ENCODE results near the gene CBX1. TPM values are rescaled to one million over a fixed set of nuclear protein-coding genes. Genes with fewer than 3 reads are reported as not detected.
A peak's percentile ranks its signal among the peaks of the same experiment; 100 is the strongest.

The CBX1 gene
- total RNA-seq, 1 donor from 2014 or later: 33.0 TPM

- H3K9me3 ChIP-seq (replicated peaks): no peaks in the 10 kb centered on the region
- intact Hi-C loops (cut with micrococcal nuclease): no loop called here
- no peaks in the 10 kb centered on the region for H3K36me3 ChIP-seq
- TF ChIP-seq, protein P1, sequence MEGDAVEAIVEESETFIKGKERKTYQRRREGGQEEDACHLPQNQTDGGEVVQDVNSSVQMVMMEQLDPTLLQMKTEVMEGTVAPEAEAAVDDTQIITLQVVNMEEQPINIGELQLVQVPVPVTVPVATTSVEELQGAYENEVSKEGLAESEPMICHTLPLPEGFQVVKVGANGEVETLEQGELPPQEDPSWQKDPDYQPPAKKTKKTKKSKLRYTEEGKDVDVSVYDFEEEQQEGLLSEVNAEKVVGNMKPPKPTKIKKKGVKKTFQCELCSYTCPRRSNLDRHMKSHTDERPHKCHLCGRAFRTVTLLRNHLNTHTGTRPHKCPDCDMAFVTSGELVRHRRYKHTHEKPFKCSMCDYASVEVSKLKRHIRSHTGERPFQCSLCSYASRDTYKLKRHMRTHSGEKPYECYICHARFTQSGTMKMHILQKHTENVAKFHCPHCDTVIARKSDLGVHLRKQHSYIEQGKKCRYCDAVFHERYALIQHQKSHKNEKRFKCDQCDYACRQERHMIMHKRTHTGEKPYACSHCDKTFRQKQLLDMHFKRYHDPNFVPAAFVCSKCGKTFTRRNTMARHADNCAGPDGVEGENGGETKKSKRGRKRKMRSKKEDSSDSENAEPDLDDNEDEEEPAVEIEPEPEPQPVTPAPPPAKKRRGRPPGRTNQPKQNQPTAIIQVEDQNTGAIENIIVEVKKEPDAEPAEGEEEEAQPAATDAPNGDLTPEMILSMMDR (IDR thresholded peaks at IDR 0.05; ENCODE audit: borderline replicate concordance): peak; percentile 51
- H3K27me3 ChIP-seq (ENCODE audit: low read depth): peaks cover 37% of the 10 kb centered on the region
- peak overlapping the region; percentile 90 for H3K27ac ChIP-seq (replicated peaks)
- H3K4me1 ChIP-seq: peaks cover 50% of the 10 kb centered on the region
- peak; percentile 85 for DNase-seq
- peak overlapping the region; percentile 67 for H3K4me3 ChIP-seq
Measured at GRCh38 chr17:48023400-48024148, 77.7 kb downstream of the CBX1 start.

DNA sequence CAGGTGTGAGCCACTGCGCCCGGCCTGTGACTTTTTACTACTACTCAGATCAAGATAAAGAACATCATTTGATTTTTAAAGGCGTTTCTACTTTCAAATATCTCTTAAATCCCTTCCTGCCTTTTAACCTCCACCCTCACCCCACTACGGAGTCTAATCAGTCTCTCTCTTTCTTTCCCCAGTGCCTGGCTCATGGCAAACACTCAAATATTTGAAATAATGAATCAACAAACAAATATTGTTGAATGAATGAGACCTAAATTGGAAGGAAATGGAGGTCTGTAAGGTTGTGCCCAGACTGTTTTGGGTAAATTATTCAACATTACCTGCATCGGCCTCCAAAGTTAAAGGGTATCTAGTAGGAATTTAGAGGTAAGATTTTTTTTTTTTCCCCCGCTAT, 78.4 kb downstream of the CBX1 start:
- peaks cover 49% of the 10 kb centered on the region for H3K4me1 ChIP-seq
- H3K27me3 ChIP-seq (ENCODE audit: low read depth): peaks cover 38% of the 10 kb centered on the region
- H3K36me3 ChIP-seq: no peaks in the 10 kb centered on the region
- H3K9me3 ChIP-seq (replicated peaks): no peaks in the 10 kb centered on the region
- no peak for DNase-seq
- H3K27ac ChIP-seq (replicated peaks): peak overlapping the region; percentile 90
- TF ChIP-seq, protein P1 (IDR thresholded peaks at IDR 0.05; ENCODE audit: borderline replicate concordance): no peak
- peak overlapping the region; percentile 67 for H3K4me3 ChIP-seq
- intact Hi-C loops (cut with micrococcal nuclease): no loop called here

DNA sequence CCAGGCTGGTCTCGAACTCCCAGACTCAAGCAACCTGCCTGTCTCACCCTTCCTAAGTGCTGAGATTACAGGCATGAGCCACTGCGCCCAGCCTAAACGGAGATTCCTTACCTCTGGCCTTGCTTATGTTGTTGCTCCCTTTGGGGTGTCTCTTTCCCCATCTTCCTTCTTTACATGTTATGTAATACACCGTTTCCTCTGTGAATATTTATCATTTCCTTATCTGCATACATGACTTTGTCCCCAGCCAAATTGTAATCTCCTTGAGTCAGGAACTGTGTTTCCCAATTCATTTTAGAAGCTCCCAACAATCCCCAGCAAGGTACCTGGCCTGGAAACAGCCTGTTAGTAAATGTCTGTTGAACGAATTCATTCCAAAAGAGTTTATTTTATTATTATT, 79.3 kb downstream of the CBX1 start:
- Histone ChIP-seq H3K4me3 (no peak overlapping the region), H3K9me3 (replicated peaks) (no peaks in the 10 kb centered on the region), H3K27ac (replicated peaks) (no peak overlapping the region), H3K36me3 (no peaks in the 10 kb centered on the region), H3K27me3 (ENCODE audit: low read depth) (peaks cover 38% of the 10 kb centered on the region), H3K4me1 (peaks cover 39% of the 10 kb centered on the region)
- TF ChIP-seq, protein P1 (IDR thresholded peaks at IDR 0.05; ENCODE audit: borderline replicate concordance): no peak
- intact Hi-C loops (cut with micrococcal nuclease): no loop called here
- no peak for DNase-seq

Small RNA genes lying within 50 kb of the gene (microRNA-seq; reads per million reads assigned to microRNA genes)
- 1,430 reads per million, percentile 88 among the genes with 10 or more reads in this experiment for gene MIR152

Other genes starting within 250 kb of the CBX1 start
- gene SP2, start 205.2 kb downstream of the CBX1 start, total RNA-seq: 13.9 TPM
- 25.3 TPM for gene PNPO, start 159.9 kb downstream of the CBX1 start, total RNA-seq
- gene PRR15L, start 143.6 kb downstream of the CBX1 start, total RNA-seq: 0.14 TPM
- 50.1 TPM for gene CDK5RAP3, start 130.4 kb downstream of the CBX1 start, total RNA-seq
- gene COPZ2, start 63.7 kb downstream of the CBX1 start, total RNA-seq: 50.6 TPM
- gene NFE2L1, start 53.1 kb downstream of the CBX1 start, total RNA-seq: 895 TPM
- gene SNX11, start 6.3 kb upstream of the CBX1 start, total RNA-seq: 11.3 TPM